ENCODE data around the gene STAT5A. TPM values are rescaled to one million over a fixed set of nuclear protein-coding genes. Genes with fewer than 3 reads are reported as not detected.
"Not testable (repeated sequence)": the region's sequence is repeated elsewhere in the genome, so short reads cannot be mapped to it uniquely, and the experiment has no call there.

Gene STAT5A
- total and polyA plus RNA-seq, 4 donors = 4.3 to 8.5 (median 7.5) TPM

DNA sequence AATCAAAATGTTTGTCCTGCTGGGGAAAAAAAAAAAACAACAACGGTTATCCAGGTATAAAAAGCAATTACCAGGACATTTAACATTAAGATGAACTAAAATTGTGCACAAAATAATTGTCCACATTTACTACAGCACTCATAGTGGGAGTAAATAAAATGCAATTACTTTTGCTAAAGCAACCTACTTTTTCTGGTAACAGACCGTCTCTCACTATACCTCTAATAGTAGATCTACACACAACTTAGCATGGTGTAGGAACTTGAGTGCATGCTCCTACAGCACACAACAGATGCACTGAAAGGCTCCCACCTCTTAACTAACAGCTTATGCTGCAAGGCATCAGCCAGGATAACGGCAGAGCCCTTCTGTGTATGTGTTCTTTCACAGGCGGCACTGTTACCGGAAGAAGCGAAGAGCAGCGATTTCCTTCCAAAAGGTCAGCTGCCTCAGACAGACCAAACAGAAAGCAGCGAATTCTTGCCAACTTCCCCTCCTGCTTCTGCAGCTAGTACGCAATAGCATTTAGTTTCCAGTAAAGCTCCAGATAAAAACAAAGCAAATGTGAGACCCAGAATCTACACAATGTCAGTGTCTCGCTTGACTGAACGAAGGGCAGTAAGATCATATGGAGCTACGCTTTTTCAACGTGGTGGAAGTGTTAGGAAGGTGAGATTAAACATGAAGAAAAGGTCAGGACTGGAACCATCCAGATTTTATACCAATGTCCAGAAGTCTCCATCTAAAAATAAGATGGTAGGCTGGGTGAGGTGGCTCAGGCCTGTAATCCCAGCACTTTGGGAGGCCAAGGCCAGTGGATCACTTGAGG, 39.7 kb upstream of the STAT5A start:
- WGBS (ENCODE audit: insufficient coverage) = 26% methylated on average over 6 of the region's 13 CpGs
- H3K9me3 ChIP-seq (ENCODE audit: control insufficient read depth, insufficient read depth, low read length) = no peaks in the 10 kb centered on the region
- peak overlapping the region; percentile 90 for H3K27ac ChIP-seq (ENCODE audit: low read depth, low read length)
- no peaks in the 10 kb centered on the region for H3K27me3 ChIP-seq (ENCODE audit: control insufficient read depth, insufficient read depth, low read length)
- H3K4me3 ChIP-seq (ENCODE audit: low read depth, low read length) = peak overlapping the region; percentile 1
- no peaks in the 10 kb centered on the region for H3K36me3 ChIP-seq (ENCODE audit: control insufficient read depth, insufficient read depth, low read length)
- H3K4me1 ChIP-seq (ENCODE audit: control insufficient read depth, insufficient read depth, low read length) = peaks cover 14% of the 10 kb centered on the region
- peak; percentile 54 to 96 (median 64) for DNase-seq (ENCODE audit: low read depth in 4 of 6, low spot score in 6 of 6)

DNA sequence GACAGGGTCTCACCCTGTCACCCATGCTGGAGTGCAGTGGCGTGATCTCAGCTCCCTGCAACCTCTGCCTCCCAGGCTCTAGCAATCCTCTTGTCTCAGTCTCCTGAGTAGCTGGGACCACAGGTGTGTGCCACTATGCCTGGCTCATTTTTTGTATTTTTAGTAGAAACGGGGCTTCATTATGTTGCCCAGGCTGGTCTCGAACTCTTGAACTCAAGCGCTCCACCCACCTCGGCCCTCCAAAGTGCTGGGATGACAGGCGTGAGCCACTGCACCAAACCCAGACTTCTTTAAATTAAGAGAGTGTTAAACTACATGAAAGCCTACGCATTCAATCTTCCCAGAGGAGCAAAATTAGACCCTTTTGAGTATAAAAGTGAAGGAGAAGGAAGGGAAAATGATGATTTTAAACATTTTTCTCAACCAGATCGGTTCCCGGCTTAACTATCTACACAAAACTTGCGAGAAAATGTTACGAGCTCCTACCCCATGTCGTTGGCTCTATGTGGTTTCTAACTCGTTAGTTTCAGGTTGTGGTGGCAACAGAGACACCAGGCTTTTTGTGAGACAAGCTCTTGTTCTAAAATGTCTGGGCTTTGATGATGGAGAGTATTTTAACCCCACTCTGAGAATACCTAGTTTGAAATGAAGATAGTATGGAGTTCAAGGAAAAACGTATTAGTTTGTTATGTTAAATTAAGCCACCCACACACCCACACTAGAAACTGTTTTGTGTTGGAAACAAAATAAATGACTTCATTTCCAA, 38.4 kb upstream of the STAT5A start:
- no peak overlapping the region for H3K4me3 ChIP-seq (ENCODE audit: low read depth, low read length)
- 93% methylated on average over 4 of the region's 14 CpGs for WGBS (ENCODE audit: insufficient coverage)
- peaks cover 14% of the 10 kb centered on the region for H3K4me1 ChIP-seq (ENCODE audit: control insufficient read depth, insufficient read depth, low read length)

DNA sequence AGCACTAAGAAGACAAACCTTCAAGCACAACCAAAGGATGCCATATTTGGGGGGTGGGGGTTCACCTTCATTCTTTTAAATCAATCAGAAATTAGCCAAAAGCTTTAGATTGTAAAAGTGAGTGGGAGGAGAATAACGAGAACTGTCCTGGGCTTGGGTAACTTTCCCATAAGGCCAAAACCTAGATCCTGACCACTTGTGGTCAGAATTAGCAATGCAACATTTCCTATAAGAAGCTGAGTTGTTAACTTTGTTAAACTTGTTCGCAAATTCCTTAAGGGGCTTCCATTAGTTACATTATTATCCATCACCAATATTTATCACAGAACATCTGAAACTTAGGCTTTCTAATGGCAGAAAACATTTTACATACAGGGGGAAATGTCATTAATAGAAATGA, 37.2 kb upstream of the STAT5A start:
- no CpG with 5 or more reads among the region's 2 CpGs for WGBS (ENCODE audit: insufficient coverage)

More for the DNA sequence above, 38.4 kb upstream of the STAT5A start:
- no peaks in the 10 kb centered on the region for H3K9me3 ChIP-seq (ENCODE audit: control insufficient read depth, insufficient read depth, low read length)
- H3K27ac ChIP-seq (ENCODE audit: low read depth, low read length) = no peak overlapping the region
- H3K27me3 ChIP-seq (ENCODE audit: control insufficient read depth, insufficient read depth, low read length) = no peaks in the 10 kb centered on the region
- no peak for DNase-seq (ENCODE audit: low read depth in 4 of 6, low spot score in 6 of 6)
- no peaks in the 10 kb centered on the region for H3K36me3 ChIP-seq (ENCODE audit: control insufficient read depth, insufficient read depth, low read length)

DNA sequence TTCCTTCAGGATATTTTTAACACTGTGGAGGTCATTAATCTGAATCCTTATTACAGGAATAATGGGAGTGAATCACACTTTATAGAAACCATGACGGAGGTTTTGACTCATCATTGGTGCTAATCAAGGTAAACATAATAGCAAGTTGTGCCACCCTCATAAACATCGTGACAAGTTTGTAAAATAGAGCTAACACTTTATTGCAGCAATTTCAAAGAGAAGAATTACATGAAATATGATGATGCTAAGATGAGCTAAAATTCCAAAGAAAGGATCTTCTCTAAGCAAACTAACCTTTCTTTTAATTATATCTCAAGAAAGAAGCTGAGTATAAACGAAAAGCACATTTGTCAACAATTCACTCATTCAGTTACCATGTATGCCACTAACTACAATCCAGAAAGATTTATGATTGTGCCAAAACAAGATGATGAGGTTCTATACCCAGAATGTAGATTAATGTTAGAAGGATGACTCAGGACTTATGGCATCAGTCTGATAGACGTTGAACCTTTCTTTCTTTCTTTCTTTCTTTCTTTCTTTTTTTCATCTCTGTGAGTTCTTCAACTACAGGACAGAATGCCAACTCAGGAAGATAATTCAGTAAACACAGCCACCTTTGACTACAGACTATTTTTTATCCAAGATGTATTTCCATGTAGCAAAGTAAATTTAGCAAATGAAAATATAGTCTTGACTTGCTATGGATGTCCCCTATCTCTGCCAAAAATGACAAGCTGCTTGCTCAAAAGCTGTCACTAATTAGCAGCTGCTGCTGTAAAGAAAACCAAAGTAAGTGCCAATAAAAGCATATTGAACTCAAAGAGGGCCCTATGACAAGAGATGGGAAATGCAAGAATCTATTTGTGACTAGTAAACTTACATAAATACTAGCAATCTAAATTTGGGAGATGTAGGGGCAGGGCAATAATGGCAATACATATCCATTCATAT, 35.4 kb upstream of the STAT5A start:
- peak in 2 of 6 donors; percentile 13 to 92 for DNase-seq (ENCODE audit: low read depth in 4 of 6, low spot score in 6 of 6)
- no peak overlapping the region for H3K4me3 ChIP-seq (ENCODE audit: low read depth, low read length)
- WGBS (ENCODE audit: insufficient coverage) = no CpG with 5 or more reads among the region's 4 CpGs

More for the DNA sequence above, 37.2 kb upstream of the STAT5A start:
- Histone ChIP-seq H3K4me3 (ENCODE audit: low read depth, low read length) (no peak overlapping the region), H3K36me3 (ENCODE audit: control insufficient read depth, insufficient read depth, low read length) (no peaks in the 10 kb centered on the region), H3K27ac (ENCODE audit: low read depth, low read length) (no peak overlapping the region), H3K4me1 (ENCODE audit: control insufficient read depth, insufficient read depth, low read length) (peaks cover 18% of the 10 kb centered on the region), H3K27me3 (ENCODE audit: control insufficient read depth, insufficient read depth, low read length) (no peaks in the 10 kb centered on the region), H3K9me3 (ENCODE audit: control insufficient read depth, insufficient read depth, low read length) (no peaks in the 10 kb centered on the region)
- no peak for DNase-seq (ENCODE audit: low read depth in 4 of 6, low spot score in 6 of 6)

DNA sequence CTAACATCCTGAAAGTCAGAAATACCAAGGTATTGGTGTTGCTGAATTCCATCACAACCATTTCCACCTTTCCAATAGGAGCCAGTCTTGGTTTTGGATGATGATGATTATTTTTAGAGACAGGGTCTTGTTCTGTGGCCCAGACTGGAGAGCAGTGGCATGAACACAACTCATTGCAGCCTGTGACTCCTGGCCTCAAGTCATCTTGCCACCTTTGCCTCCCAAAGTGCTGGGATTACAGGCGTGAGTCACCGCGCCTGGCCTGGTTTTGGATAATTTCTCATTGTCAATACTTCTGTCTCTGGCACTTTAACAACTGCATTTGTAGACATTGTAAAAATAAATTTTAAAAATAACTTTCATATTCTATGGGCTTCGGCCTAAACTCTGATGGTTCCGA, 34.7 kb upstream of the STAT5A start:
- Histone ChIP-seq H3K9me3 (ENCODE audit: control insufficient read depth, insufficient read depth, low read length) (no peaks in the 10 kb centered on the region), H3K27me3 (ENCODE audit: control insufficient read depth, insufficient read depth, low read length) (no peaks in the 10 kb centered on the region), H3K4me1 (ENCODE audit: control insufficient read depth, insufficient read depth, low read length) (peaks cover 10% of the 10 kb centered on the region), H3K36me3 (ENCODE audit: control insufficient read depth, insufficient read depth, low read length) (no peaks in the 10 kb centered on the region), H3K27ac (ENCODE audit: low read depth, low read length) (no peak overlapping the region), H3K4me3 (ENCODE audit: low read depth, low read length) (no peak overlapping the region)
- DNase-seq (ENCODE audit: low read depth in 4 of 6, low spot score in 6 of 6) = no peak
- WGBS (ENCODE audit: insufficient coverage) = no CpG with 5 or more reads among the region's 5 CpGs

More for the DNA sequence above, 35.4 kb upstream of the STAT5A start:
- Histone ChIP-seq H3K27ac (ENCODE audit: low read depth, low read length) (no peak overlapping the region), H3K4me1 (ENCODE audit: control insufficient read depth, insufficient read depth, low read length) (peaks cover 14% of the 10 kb centered on the region), H3K36me3 (ENCODE audit: control insufficient read depth, insufficient read depth, low read length) (no peaks in the 10 kb centered on the region), H3K27me3 (ENCODE audit: control insufficient read depth, insufficient read depth, low read length) (no peaks in the 10 kb centered on the region), H3K9me3 (ENCODE audit: control insufficient read depth, insufficient read depth, low read length) (no peaks in the 10 kb centered on the region)

DNA sequence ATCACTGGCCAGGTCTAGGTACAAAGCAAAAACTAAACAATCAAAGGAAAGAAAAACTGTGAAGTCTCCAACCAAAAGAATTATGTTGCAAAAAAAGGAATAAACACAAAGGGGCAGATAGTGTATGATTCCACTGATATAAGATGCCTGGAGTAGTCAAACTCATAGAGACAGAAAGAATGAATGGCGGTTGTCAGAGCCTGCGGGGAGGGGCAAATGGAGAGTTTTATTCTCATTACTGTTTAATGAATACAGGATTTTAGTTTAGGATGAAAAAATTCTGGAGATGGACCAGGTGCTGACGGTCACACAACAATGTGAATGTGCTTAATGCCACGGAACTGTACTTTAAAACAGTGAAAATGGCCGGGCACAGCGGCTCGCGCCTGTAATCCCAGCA, 32.9 kb upstream of the STAT5A start:
- Histone ChIP-seq H3K36me3 (ENCODE audit: control insufficient read depth, insufficient read depth, low read length) (no peaks in the 10 kb centered on the region), H3K27me3 (ENCODE audit: control insufficient read depth, insufficient read depth, low read length) (no peaks in the 10 kb centered on the region), H3K27ac (ENCODE audit: low read depth, low read length) (no peak overlapping the region), H3K4me3 (ENCODE audit: low read depth, low read length) (no peak overlapping the region), H3K4me1 (ENCODE audit: control insufficient read depth, insufficient read depth, low read length) (peaks cover 4% of the 10 kb centered on the region), H3K9me3 (ENCODE audit: control insufficient read depth, insufficient read depth, low read length) (no peaks in the 10 kb centered on the region)
- 91% methylated on average over 8 of the region's 8 CpGs for WGBS (ENCODE audit: insufficient coverage)
- no peak for DNase-seq (ENCODE audit: low read depth in 4 of 6, low spot score in 6 of 6)

DNA sequence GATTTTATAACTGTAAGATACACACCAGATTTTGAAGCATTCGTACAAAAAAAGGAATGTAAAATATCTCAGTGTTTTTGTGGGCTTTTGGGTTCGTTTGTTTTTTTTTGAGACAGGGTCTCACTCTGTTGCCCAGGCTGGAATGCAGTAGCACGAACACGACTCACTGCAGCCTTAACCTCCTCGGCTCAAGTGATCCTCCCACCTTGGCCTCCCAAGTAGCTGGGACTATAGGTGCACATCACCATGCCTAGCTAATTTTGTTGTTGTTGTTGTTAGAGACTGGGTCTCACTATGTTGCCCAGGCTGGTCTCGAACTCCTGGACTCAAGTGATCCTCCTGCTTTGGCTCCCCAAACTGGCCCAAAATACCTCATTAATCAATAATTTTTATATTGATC, 28.0 kb upstream of the STAT5A start:
- Histone ChIP-seq H3K27ac (ENCODE audit: low read depth, low read length) (no peak overlapping the region), H3K36me3 (ENCODE audit: control insufficient read depth, insufficient read depth, low read length) (no peaks in the 10 kb centered on the region), H3K4me1 (ENCODE audit: control insufficient read depth, insufficient read depth, low read length) (peaks cover 4% of the 10 kb centered on the region), H3K9me3 (ENCODE audit: control insufficient read depth, insufficient read depth, low read length) (no peaks in the 10 kb centered on the region), H3K27me3 (ENCODE audit: control insufficient read depth, insufficient read depth, low read length) (no peaks in the 10 kb centered on the region), H3K4me3 (ENCODE audit: low read depth, low read length) (no peak overlapping the region)
- no peak for DNase-seq (ENCODE audit: low read depth in 4 of 6, low spot score in 6 of 6)
- WGBS (ENCODE audit: insufficient coverage) = 95% methylated on average over 4 of the region's 6 CpGs

DNA sequence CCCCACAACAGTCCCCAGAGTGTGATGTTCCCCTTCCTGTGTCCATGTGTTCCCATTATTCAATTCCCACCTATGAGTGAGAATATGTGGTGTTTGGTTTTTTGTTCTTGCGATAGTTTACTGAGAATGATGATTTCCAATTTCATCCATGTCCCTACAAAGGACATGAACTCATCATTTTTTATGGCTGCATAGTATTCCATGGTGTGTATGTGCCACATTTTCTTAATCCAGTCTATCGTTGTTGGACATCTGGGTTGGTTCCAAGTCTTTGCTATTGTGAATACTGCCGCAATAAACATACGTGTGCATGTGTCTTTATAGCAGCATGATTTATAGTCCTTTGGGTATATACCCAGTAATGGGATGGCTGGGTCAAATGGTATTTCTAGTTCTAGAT, 23.9 kb upstream of the STAT5A start:
- no CpG with 5 or more reads among the region's 4 CpGs for WGBS (ENCODE audit: insufficient coverage)

DNA sequence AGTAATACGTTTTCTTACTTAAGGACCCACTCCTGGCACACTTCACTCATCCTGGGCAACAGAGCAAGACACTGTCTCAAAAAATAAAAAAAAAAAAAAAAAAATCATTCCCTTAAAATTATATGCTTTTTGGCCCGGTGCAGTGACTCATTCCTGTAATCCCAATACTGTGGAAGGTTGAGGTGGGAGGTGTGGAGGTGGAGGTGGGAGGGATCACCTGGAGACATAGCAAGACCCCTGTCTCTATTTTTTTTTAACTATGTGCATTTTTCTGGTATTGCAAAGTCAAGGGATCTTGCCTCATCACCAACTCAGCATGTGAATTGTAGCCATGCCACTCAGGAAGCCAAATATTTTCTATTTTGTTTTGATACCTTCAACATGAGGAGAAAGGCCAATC, 21.8 kb upstream of the STAT5A start:
- Histone ChIP-seq H3K4me3 (ENCODE audit: low read depth, low read length) (no peak overlapping the region), H3K9me3 (ENCODE audit: control insufficient read depth, insufficient read depth, low read length) (no peaks in the 10 kb centered on the region), H3K36me3 (ENCODE audit: control insufficient read depth, insufficient read depth, low read length) (no peaks in the 10 kb centered on the region), H3K4me1 (ENCODE audit: control insufficient read depth, insufficient read depth, low read length) (no peaks in the 10 kb centered on the region), H3K27me3 (ENCODE audit: control insufficient read depth, insufficient read depth, low read length) (no peaks in the 10 kb centered on the region), H3K27ac (ENCODE audit: low read depth, low read length) (no peak overlapping the region)
- no peak for DNase-seq (ENCODE audit: low read depth in 4 of 6, low spot score in 6 of 6)
- no CpG with 5 or more reads among the region's 2 CpGs for WGBS (ENCODE audit: insufficient coverage)

More for the DNA sequence above, 23.9 kb upstream of the STAT5A start:
- not testable (repeated sequence) for H3K4me1 ChIP-seq (ENCODE audit: control insufficient read depth, insufficient read depth, low read length); DNase-seq (ENCODE audit: low read depth in 4 of 6, low spot score in 6 of 6); H3K27me3 ChIP-seq (ENCODE audit: control insufficient read depth, insufficient read depth, low read length); H3K9me3 ChIP-seq (ENCODE audit: control insufficient read depth, insufficient read depth, low read length); H3K36me3 ChIP-seq (ENCODE audit: control insufficient read depth, insufficient read depth, low read length); H3K4me3 ChIP-seq (ENCODE audit: low read depth, low read length); H3K27ac ChIP-seq (ENCODE audit: low read depth, low read length)

Data from spinal cord (tissue), 10 donors.